A549 (cell line): ENCODE data around the gene LRP3. TPM values are rescaled to one million over a fixed set of nuclear protein-coding genes. Genes with fewer than 3 reads are reported as not detected.

Source experiments
- ATAC-seq, 2 experiments: fragments of 200-7000 bp in 1 of 2; fragments of >200 bp in 1 of 2; cut with Nextera tagmentation in 1 of 2; cut with Tn5 transposase in 1 of 2; 3 replicates each; pipeline versions ENCODE4 v1.8.0 to v1.9.1; 2018 to 2020; ENCODE audit warnings: mild to moderate bottlenecking in 1 of 2, moderate library complexity in 1 of 2
- CTCF ChIA-PET: fragments of 300-600 bp; sonication (Branson Sonifier 250); formaldehyde crosslinking; extraction: SDS; loops from one replicate; lab custom pipeline; 2021; ENCODE audit warnings: antibody characterized with exemption, inconsistent platforms; lab: Yijun Ruan, JAX
- POLR2A ChIA-PET: fragments of 350-600 bp; formaldehyde crosslinking; extraction: SDS; loops from one replicate; lab custom pipeline; 2021; ENCODE audit warnings: antibody characterized with exemption, inconsistent platforms; lab: Yijun Ruan, JAX
- DNase-seq, 2 experiments: peaks; one replicate each; pipeline versions ENCODE4 v3.0.0 to v3.0.0-alpha.2; 2011 to 2016; ENCODE audit warnings: low read depth in 1 of 2, low spot score in 1 of 2
- FAIRE-seq: peaks from 2 replicates; lab custom pipeline; 2011; peaks lifted over from hg19 to GRCh38; lab: Jason Lieb, UNC
- H3K27ac ChIP-seq, 2 experiments: fragments of >200 bp; sonication (Bioruptor Twin); formaldehyde crosslinking; 3 replicates each; pipeline ENCODE4 v1.5.1; 2016 to 2017
- H3K4me1 ChIP-seq: fragments of >200 bp; sonication (Bioruptor Twin); formaldehyde crosslinking; 3 replicates; pipeline ENCODE4 v1.6.1; 2016
- H3K4me2 ChIP-seq: fragments of >200 bp; sonication (Bioruptor Twin); formaldehyde crosslinking; 3 replicates; pipeline ENCODE4 v1.6.1; 2016
- H3K4me3 ChIP-seq: fragments of >200 bp; sonication (Bioruptor Twin); formaldehyde crosslinking; 3 replicates; pipeline ENCODE4 v1.5.1; 2016
- H3K9me3 ChIP-seq: fragments of >200 bp; sonication (Bioruptor Twin); formaldehyde crosslinking; 3 replicates; pipeline ENCODE4 v1.6.1; 2016
- BCL3 ChIP-seq: fragments of >200 bp; sonication (Bioruptor Twin); formaldehyde crosslinking; IDR thresholded peaks from 3 replicates; pipeline ENCODE4 v1.6.1; 2016
- CTCF ChIP-seq: fragments of >200 bp; sonication (Bioruptor Twin); formaldehyde crosslinking; IDR thresholded peaks from 3 replicates; pipeline ENCODE4 v1.5.1; 2016
- EP300 ChIP-seq, 2 experiments: fragments of >200 bp; sonication (Bioruptor Twin); formaldehyde crosslinking; IDR thresholded peaks; 2 replicates in 1 of 2; 3 replicates in 1 of 2; pipeline ENCODE4 v1.6.1; 2016 to 2017
- GATA3 ChIP-seq: IDR thresholded peaks from 2 replicates; pipeline ENCODE4 v1.6.1; 2012; ENCODE audit warnings: borderline replicate concordance
- HES2 ChIP-seq: fragments of >200 bp; sonication (Bioruptor Twin); formaldehyde crosslinking; IDR thresholded peaks from 2 replicates; pipeline ENCODE4 v1.6.1; 2016
- HOXB5 ChIP-seq: fragments of 250-450 bp; sonication (Bioruptor Pico); IDR thresholded peaks from 2 replicates; pipeline ENCODE4 v1.5.0; 2020; ENCODE audit warnings: mild to moderate bottlenecking, moderate library complexity
- JUN ChIP-seq, 2 experiments: fragments of >200 bp; sonication (Bioruptor Twin); formaldehyde crosslinking; IDR thresholded peaks; 2 replicates in 1 of 2; 3 replicates in 1 of 2; pipeline ENCODE4 v1.6.1; 2016 to 2017
- KDM5A ChIP-seq: fragments of 200-600 bp; sonication (generic); IDR thresholded peaks from 2 replicates; pipeline ENCODE4 v1.6.1; 2016; ENCODE audit warnings: antibody characterized with exemption, mild to moderate bottlenecking
- MAFK ChIP-seq: fragments of 450-650 bp; IDR thresholded peaks from 2 replicates; pipeline ENCODE4 v1.6.1; 2014; ENCODE audit not compliant: partially characterized antibody
- MAX ChIP-seq: IDR thresholded peaks from 2 replicates; pipeline ENCODE4 v1.6.1; 2012
- NR3C1 ChIP-seq: fragments of >200 bp; sonication (Bioruptor Twin); formaldehyde crosslinking; IDR thresholded peaks from 3 replicates; pipeline ENCODE4 v1.6.1; 2017
- PHF8 ChIP-seq: fragments of 200-600 bp; sonication (generic); IDR thresholded peaks from 2 replicates; pipeline ENCODE4 v1.6.1; 2016; ENCODE audit warnings: low read depth, mild to moderate bottlenecking, antibody characterized with exemption, moderate library complexity, borderline replicate concordance
- RFX5 ChIP-seq: fragments of 450-650 bp; IDR thresholded peaks from 2 replicates; pipeline ENCODE4 v1.7.1; 2014; ENCODE audit warnings: antibody characterized with exemption, mild to moderate bottlenecking, moderate library complexity
- USF2 ChIP-seq: fragments of 450-650 bp; IDR thresholded peaks from 2 replicates; pipeline ENCODE4 v1.6.1; 2014; ENCODE audit warnings: antibody characterized with exemption
- WGBS: methylation state at CpG from one replicate; pipeline ENCODE4 v1.1.6; 2017; ENCODE audit errors: missing lambda C conversion rate; 5-methylcytosine and 5-hydroxymethylcytosine counted together
- polyA plus RNA-seq, 4 experiments: library from polyadenylated mRNA; depleted of rRNA in 3 of 4; stranded (reverse); fragments of >200 nt; fragmentation: RNase III in 1 of 4; extraction: RNeasy Plus Mini Kit Qiagen cat#74134 plus additional on column Dnase treatment in 1 of 4; gene quantifications; 2 replicates in 3 of 4; 3 replicates in 1 of 4; pipeline ENCODE4 v1.2.3, GENCODE V29; 2011 to 2017

LRP3 gene
- polyA plus RNA-seq, 2 of the 4 experiments (the other 2 are of a cell fraction), result 10.9 to 25.1 TPM

- H3K4me2 ChIP-seq, result no peak overlapping the region
Measured at GRCh38 chr19:33192010-33192409, 2.1 kb upstream of the LRP3 start.

GRCh38 chr19:33193269-33193864, 763 bp upstream of the LRP3 start:
- ATAC-seq (no peak; a peak in 1 of 6 replicates), FAIRE-seq (peak; percentile 13), DNase-seq (no peak)
- ChIA-PET POLR2A (interaction anchor here (1.6 kb wide), 1 partner anchor 17 kb away, joined by 4 read pairs; no protein-coding TSS in a partner anchor), CTCF (interaction anchor here (0.6 to 16.7 kb wide), 3 partner anchors 9 to 318 kb away, joined by 5 to 279 read pairs (median 137); no protein-coding TSS in a partner anchor)
- peaks cover 10% of the 10 kb centered on the region; the same call in 2 of the 3 replicates for H3K4me1 ChIP-seq
- no peaks in the 10 kb centered on the region for H3K9me3 ChIP-seq
- WGBS, result 82% methylated on average over 8 of the region's 8 CpGs
- H3K4me2 ChIP-seq, result peak overlapping the region; percentile 92
- no peak for TF ChIP-seq HES2
- no peak for TF ChIP-seq USF2
- no peak for TF ChIP-seq NR3C1
- no peak for TF ChIP-seq EP300 (IDR thresholded peaks at IDR 0.05)
- TF ChIP-seq JUN (IDR thresholded peaks at IDR 0.05), result no peak
- TF ChIP-seq MAFK, result no peak
- TF ChIP-seq, all 56 proteins: peak for 0
- Histone ChIP-seq H3K4me3 (peak overlapping the region; percentile 69; the same call in 2 of the 3 replicates), H3K27ac (peak overlapping the region; percentile 71 to 91; a peak in 4 of 6 replicates)

More at GRCh38 chr19:33192010-33192409, 2.1 kb upstream of the LRP3 start:
- FAIRE-seq (no peak), ATAC-seq (no peak), DNase-seq (no peak)
- POLR2A ChIA-PET, result interaction anchor here (1.0 kb wide), 1 partner anchor 15 kb away, joined by 3 read pairs; no protein-coding TSS in a partner anchor
- Histone ChIP-seq H3K27ac (no peak overlapping the region), H3K4me3 (no peak overlapping the region), H3K4me1 (peaks cover 10% of the 10 kb centered on the region; the same call in 2 of the 3 replicates), H3K9me3 (no peaks in the 10 kb centered on the region)
- WGBS, result 62% methylated on average over 7 of the region's 7 CpGs
- CTCF ChIA-PET, result interaction anchor here (0.7 to 16.7 kb wide), 10 partner anchors 8 to 500 kb away, joined by 3 to 279 read pairs (median 4); partner anchors contain the start of gene NUDT19
- TF ChIP-seq CTCF (peak; percentile 30; the same call in 2 of the 3 replicates), GATA3 (no peak)

- CTCF ChIA-PET, result interaction anchor here (1.1 to 16.7 kb wide), 8 partner anchors 9 to 576 kb away, joined by 3 to 279 read pairs (median 8); no protein-coding TSS in a partner anchor
- peak overlapping the region; percentile 92 for H3K4me2 ChIP-seq
- FAIRE-seq, result no peak
- no peaks in the 10 kb centered on the region for H3K9me3 ChIP-seq
- peak; percentile 16 to 49 for ATAC-seq
- peak overlapping the region; percentile 71 to 91 for H3K27ac ChIP-seq
- peak overlapping the region; percentile 69 for H3K4me3 ChIP-seq
- POLR2A ChIA-PET, result interaction anchor here (1.6 to 2.5 kb wide), 2 partner anchors 18 kb away, joined by 4 to 20 read pairs; no protein-coding TSS in a partner anchor
- TF ChIP-seq HOXB5, result 0 out of 2 replicates have a peak, but pooled peaks have one; percentile 13
- TF ChIP-seq KDM5A, result no peak
- no peak for DNase-seq
- WGBS, result 0% methylated on average over 32 of the region's 57 CpGs
- peaks cover 10% of the 10 kb centered on the region; the same call in 2 of the 3 replicates for H3K4me1 ChIP-seq
Measured at GRCh38 chr19:33194532-33194885, 379 bp downstream of the LRP3 start.

GRCh38 chr19:33194886-33195644, 935 bp downstream of the LRP3 start:
- H3K27ac ChIP-seq, result peak overlapping the region; percentile 71 to 91
- FAIRE-seq, result peak; percentile 54
- WGBS, result 4% methylated on average over 39 of the region's 49 CpGs

More at GRCh38 chr19:33194886-33195644, 935 bp downstream of the LRP3 start:
- no peaks in the 10 kb centered on the region for H3K9me3 ChIP-seq
- 0 out of 3 replicates have a peak, but pooled peaks have one; percentile 21 for TF ChIP-seq BCL3
- peak; percentile 59 for TF ChIP-seq MAX
- 0 out of 2 replicates have a peak, but pooled peaks have one; percentile 20 for TF ChIP-seq PHF8
- TF ChIP-seq RFX5, result no peak
- TF ChIP-seq, all 56 proteins: peak for 3
- ChIA-PET CTCF (interaction anchor here (1.1 to 16.7 kb wide), 15 partner anchors 9 to 583 kb away, joined by 3 to 279 read pairs (median 5); partner anchors contain the start of gene SLC7A10), POLR2A (interaction anchor here (2.5 kb wide), 1 partner anchor 18 kb away, joined by 20 read pairs; no protein-coding TSS in a partner anchor)
- Histone ChIP-seq H3K4me1 (peaks cover 10% of the 10 kb centered on the region; the same call in 2 of the 3 replicates), H3K4me3 (peak overlapping the region; percentile 69), H3K4me2 (peak overlapping the region; percentile 92)
- ATAC-seq (peak; percentile 37 to 83), DNase-seq (peak; percentile 62 to 65)
